ENCODE data around the gene PLEKHA5. TPM values are rescaled to one million over a fixed set of nuclear protein-coding genes. Genes with fewer than 3 reads are reported as not detected.

The PLEKHA5 gene
- total RNA-seq, 1 donor = 82.2 TPM

GRCh38 chr12:19369691-19370148 lies 240.2 kb downstream of the PLEKHA5 start:
- H3K27ac ChIP-seq (ENCODE audit: low read depth, low read length) = peak overlapping the region; percentile 75

DNA sequence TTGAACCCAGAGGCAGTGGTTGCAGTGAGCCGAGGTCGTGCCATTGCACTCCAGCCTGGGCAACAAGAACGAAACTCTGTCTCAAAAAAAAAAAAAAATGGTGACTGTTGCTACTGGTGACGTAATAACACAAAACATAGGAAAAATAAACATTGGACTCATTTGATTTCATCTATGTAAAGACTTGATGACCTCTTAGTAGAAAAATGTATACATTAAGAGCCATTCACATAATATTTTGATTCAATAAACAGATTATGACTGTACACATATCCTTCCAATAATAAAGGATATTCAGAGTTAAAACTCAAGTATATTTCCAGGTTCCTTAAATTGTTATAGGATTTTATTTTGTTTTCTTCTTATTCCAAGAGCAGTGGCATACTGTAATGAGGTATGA lies 244.1 kb downstream of the PLEKHA5 start:
- DNase-seq (ENCODE audit: insufficient read length, low spot score, missing footprints) = no peak
- TF ChIP-seq, protein P1, sequence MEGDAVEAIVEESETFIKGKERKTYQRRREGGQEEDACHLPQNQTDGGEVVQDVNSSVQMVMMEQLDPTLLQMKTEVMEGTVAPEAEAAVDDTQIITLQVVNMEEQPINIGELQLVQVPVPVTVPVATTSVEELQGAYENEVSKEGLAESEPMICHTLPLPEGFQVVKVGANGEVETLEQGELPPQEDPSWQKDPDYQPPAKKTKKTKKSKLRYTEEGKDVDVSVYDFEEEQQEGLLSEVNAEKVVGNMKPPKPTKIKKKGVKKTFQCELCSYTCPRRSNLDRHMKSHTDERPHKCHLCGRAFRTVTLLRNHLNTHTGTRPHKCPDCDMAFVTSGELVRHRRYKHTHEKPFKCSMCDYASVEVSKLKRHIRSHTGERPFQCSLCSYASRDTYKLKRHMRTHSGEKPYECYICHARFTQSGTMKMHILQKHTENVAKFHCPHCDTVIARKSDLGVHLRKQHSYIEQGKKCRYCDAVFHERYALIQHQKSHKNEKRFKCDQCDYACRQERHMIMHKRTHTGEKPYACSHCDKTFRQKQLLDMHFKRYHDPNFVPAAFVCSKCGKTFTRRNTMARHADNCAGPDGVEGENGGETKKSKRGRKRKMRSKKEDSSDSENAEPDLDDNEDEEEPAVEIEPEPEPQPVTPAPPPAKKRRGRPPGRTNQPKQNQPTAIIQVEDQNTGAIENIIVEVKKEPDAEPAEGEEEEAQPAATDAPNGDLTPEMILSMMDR (IDR thresholded peaks at IDR 0.05; ENCODE audit: extremely low read depth, low read depth, low read length) = no peak
- Histone ChIP-seq H3K36me3 (ENCODE audit: insufficient read depth, low read length) (peaks cover 5% of the 10 kb centered on the region), H2AFZ (ENCODE audit: low read length) (no peak overlapping the region), H3K27me3 (ENCODE audit: insufficient read depth, low read length) (no peaks in the 10 kb centered on the region), H3K4me3 (ENCODE audit: insufficient read depth, low read length) (no peak overlapping the region), H3K4me2 (ENCODE audit: insufficient read depth, low read length) (no peak overlapping the region), H3K79me2 (ENCODE audit: insufficient read depth, low read length) (no peaks in the 10 kb centered on the region), H3K9me3 (ENCODE audit: low read depth, low read length) (no peaks in the 10 kb centered on the region), H3K27ac (ENCODE audit: low read depth, low read length) (no peak overlapping the region), H4K20me1 (ENCODE audit: insufficient read depth, low read length) (no peaks in the 10 kb centered on the region), H3K4me1 (ENCODE audit: insufficient read depth, low read length) (peaks cover 4% of the 10 kb centered on the region)

More at GRCh38 chr12:19369691-19370148, 240.2 kb downstream of the PLEKHA5 start:
- TF ChIP-seq, protein P1 (IDR thresholded peaks at IDR 0.05; ENCODE audit: extremely low read depth, low read depth, low read length) = no peak
- peak overlapping the region; percentile 62 for H3K4me2 ChIP-seq (ENCODE audit: insufficient read depth, low read length)
- no peaks in the 10 kb centered on the region for H3K9me3 ChIP-seq (ENCODE audit: low read depth, low read length)
- peaks cover 4% of the 10 kb centered on the region for H3K4me1 ChIP-seq (ENCODE audit: insufficient read depth, low read length)
- H3K79me2 ChIP-seq (ENCODE audit: insufficient read depth, low read length) = no peaks in the 10 kb centered on the region
- no peak overlapping the region for H3K4me3 ChIP-seq (ENCODE audit: insufficient read depth, low read length)
- no peak overlapping the region for H2AFZ ChIP-seq (ENCODE audit: low read length)
- peak; percentile 83 for DNase-seq (ENCODE audit: insufficient read length, low spot score, missing footprints)
- H3K27me3 ChIP-seq (ENCODE audit: insufficient read depth, low read length) = no peaks in the 10 kb centered on the region
- no peaks in the 10 kb centered on the region for H3K36me3 ChIP-seq (ENCODE audit: insufficient read depth, low read length)
- H4K20me1 ChIP-seq (ENCODE audit: insufficient read depth, low read length) = no peaks in the 10 kb centered on the region

- Histone ChIP-seq H2AFZ (ENCODE audit: low read length) (no peak overlapping the region), H3K4me2 (ENCODE audit: insufficient read depth, low read length) (no peak overlapping the region), H3K27me3 (ENCODE audit: insufficient read depth, low read length) (no peaks in the 10 kb centered on the region), H3K4me1 (ENCODE audit: insufficient read depth, low read length) (no peaks in the 10 kb centered on the region), H3K9me3 (ENCODE audit: low read depth, low read length) (no peaks in the 10 kb centered on the region), H3K27ac (ENCODE audit: low read depth, low read length) (no peak overlapping the region), H3K79me2 (ENCODE audit: insufficient read depth, low read length) (no peaks in the 10 kb centered on the region), H3K36me3 (ENCODE audit: insufficient read depth, low read length) (peaks cover 5% of the 10 kb centered on the region), H3K4me3 (ENCODE audit: insufficient read depth, low read length) (no peak overlapping the region), H4K20me1 (ENCODE audit: insufficient read depth, low read length) (no peaks in the 10 kb centered on the region)
- DNase-seq (ENCODE audit: insufficient read length, low spot score, missing footprints) = no peak
- TF ChIP-seq, protein P1 (IDR thresholded peaks at IDR 0.05; ENCODE audit: extremely low read depth, low read depth, low read length) = no peak
Observed at GRCh38 chr12:19375888-19376287, 246.4 kb downstream of the PLEKHA5 start.

DNA sequence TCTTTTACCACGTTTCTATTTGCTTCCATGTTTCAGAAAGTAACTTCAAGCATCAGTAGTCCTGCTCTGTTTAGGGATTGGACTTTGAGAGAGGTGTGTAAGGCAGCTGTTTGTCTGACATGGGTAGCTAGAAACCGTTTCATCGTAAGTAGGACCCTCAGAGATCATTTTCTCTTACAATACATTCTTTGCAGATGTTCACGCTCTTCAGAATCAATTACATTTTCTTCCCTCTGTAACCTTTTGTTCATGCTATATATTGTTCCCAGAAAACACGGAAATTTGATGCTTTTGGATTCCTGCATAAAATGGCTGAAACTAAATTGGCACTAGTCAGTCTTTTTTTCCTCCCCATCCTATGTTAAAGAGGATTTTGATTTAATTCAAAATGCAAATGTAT lies 247.2 kb downstream of the PLEKHA5 start:
- Histone ChIP-seq H3K4me2 (ENCODE audit: insufficient read depth, low read length) (no peak overlapping the region), H3K4me1 (ENCODE audit: insufficient read depth, low read length) (peaks cover 4% of the 10 kb centered on the region), H3K27ac (ENCODE audit: low read depth, low read length) (no peak overlapping the region), H3K79me2 (ENCODE audit: insufficient read depth, low read length) (no peaks in the 10 kb centered on the region), H2AFZ (ENCODE audit: low read length) (no peak overlapping the region), H3K4me3 (ENCODE audit: insufficient read depth, low read length) (no peak overlapping the region), H3K36me3 (ENCODE audit: insufficient read depth, low read length) (peaks cover 5% of the 10 kb centered on the region), H3K9me3 (ENCODE audit: low read depth, low read length) (no peaks in the 10 kb centered on the region), H4K20me1 (ENCODE audit: insufficient read depth, low read length) (no peaks in the 10 kb centered on the region), H3K27me3 (ENCODE audit: insufficient read depth, low read length) (no peaks in the 10 kb centered on the region)
- no peak for DNase-seq (ENCODE audit: insufficient read length, low spot score, missing footprints)
- TF ChIP-seq, protein P1 (IDR thresholded peaks at IDR 0.05; ENCODE audit: extremely low read depth, low read depth, low read length) = no peak
